ENCODE data around the gene SLC22A15. TPM values are rescaled to one million over a fixed set of nuclear protein-coding genes. Genes with fewer than 3 reads are reported as not detected.

The SLC22A15 gene
- total RNA-seq, 6 experiments from 2014 or later = 0.11 to 6.8 (median 2.3) TPM

DNA sequence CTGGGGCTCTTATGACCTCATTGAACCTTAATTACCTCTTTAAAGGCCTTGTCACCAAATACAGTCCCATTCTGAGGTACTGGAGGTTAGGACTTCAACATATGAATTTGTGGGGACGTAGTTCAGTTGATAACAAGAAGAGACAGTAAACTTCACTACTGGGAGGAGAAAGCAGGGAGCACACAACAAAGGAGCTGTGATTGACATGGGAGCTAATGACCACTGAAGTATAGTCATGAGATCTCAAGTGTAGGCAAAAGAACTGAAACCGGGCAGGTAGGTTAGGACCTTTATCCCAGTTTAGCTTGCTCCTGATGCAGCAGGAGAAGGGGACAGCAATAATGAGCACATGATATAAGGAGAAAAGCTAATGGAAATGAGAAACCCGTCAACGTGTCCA, 123.1 kb downstream of the SLC22A15 start:
- DNase-seq (no peak), ATAC-seq (no peak)
- no peaks in the 10 kb centered on the region for H3K4me1 ChIP-seq
- H3K36me3 ChIP-seq = no peaks in the 10 kb centered on the region
- H3K4me3 ChIP-seq = no peak overlapping the region
- TF ChIP-seq, protein P1, sequence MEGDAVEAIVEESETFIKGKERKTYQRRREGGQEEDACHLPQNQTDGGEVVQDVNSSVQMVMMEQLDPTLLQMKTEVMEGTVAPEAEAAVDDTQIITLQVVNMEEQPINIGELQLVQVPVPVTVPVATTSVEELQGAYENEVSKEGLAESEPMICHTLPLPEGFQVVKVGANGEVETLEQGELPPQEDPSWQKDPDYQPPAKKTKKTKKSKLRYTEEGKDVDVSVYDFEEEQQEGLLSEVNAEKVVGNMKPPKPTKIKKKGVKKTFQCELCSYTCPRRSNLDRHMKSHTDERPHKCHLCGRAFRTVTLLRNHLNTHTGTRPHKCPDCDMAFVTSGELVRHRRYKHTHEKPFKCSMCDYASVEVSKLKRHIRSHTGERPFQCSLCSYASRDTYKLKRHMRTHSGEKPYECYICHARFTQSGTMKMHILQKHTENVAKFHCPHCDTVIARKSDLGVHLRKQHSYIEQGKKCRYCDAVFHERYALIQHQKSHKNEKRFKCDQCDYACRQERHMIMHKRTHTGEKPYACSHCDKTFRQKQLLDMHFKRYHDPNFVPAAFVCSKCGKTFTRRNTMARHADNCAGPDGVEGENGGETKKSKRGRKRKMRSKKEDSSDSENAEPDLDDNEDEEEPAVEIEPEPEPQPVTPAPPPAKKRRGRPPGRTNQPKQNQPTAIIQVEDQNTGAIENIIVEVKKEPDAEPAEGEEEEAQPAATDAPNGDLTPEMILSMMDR (IDR thresholded peaks at IDR 0.05) = no peak
- no peak for TF ChIP-seq POLR2A (IDR thresholded peaks at IDR 0.05)
- intact Hi-C loops (cut with DNase I) = no loop called here
- H3K27ac ChIP-seq = no peak overlapping the region
- WGBS (ENCODE audit: insufficient coverage, low coverage, low lambda C conversion rate, missing lambda C conversion rate) = 91% methylated on average over 4 of the region's 4 CpGs
- H3K27me3 ChIP-seq = no peaks in the 10 kb centered on the region
- no peaks in the 10 kb centered on the region for H3K9me3 ChIP-seq

DNA sequence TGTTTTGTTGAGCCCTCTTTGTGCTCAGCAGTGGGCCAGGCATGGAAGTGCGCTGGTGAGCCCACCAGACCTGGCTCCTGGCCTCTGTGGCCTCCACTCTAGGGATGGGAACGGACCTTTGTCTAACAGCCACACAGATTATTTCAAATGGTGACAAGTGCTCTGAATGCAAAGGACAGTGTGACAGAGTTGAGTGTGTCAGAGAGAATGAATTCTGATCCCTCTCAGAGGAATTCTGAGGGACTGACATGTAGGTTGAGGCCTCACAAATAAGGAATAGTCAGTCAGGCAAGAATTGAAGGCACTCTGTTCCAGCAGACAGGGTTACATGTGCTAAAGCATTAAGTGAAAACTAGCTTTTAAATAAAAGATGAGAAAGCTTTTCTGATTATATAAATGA, 123.6 kb downstream of the SLC22A15 start:
- TF ChIP-seq, protein P1 (IDR thresholded peaks at IDR 0.05) = no peak
- no peak for TF ChIP-seq POLR2A (IDR thresholded peaks at IDR 0.05)
- no CpG with 5 or more reads among the region's 2 CpGs for WGBS (ENCODE audit: insufficient coverage, low coverage, low lambda C conversion rate, missing lambda C conversion rate)
- H3K27ac ChIP-seq = no peak overlapping the region
- H3K4me1 ChIP-seq = no peaks in the 10 kb centered on the region
- intact Hi-C loops (cut with DNase I) = no loop called here
- no peak overlapping the region for H3K4me3 ChIP-seq
- H3K9me3 ChIP-seq = no peaks in the 10 kb centered on the region
- DNase-seq = no peak
- H3K27me3 ChIP-seq = no peaks in the 10 kb centered on the region
- no peaks in the 10 kb centered on the region for H3K36me3 ChIP-seq
- ATAC-seq = no peak

DNA sequence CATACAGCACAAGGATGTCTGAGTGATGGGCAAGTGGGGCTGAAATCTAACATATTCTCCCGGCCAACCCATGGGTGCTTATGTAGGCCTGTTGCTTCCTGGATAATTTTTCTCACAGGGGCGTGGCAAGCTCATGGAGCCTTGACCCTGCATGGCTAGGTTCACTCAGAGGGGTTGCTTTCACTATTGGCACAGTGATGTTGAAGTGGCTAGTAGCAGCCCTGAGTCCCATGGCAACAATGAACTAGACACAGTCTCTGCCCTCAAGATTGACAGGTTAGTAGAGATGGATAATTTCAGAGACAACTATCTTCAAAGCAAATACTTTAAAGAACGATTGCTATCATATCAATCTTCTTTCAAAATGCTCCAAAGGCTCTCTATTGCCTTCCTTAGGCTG, 128.4 kb downstream of the SLC22A15 start:
- no peak overlapping the region for H3K4me3 ChIP-seq
- no peaks in the 10 kb centered on the region for H3K27me3 ChIP-seq
- H3K27ac ChIP-seq = no peak overlapping the region
- WGBS (ENCODE audit: insufficient coverage, low coverage, low lambda C conversion rate, missing lambda C conversion rate) = 74% methylated on average over 3 of the region's 3 CpGs
- TF ChIP-seq, protein P1 (IDR thresholded peaks at IDR 0.05) = no peak
- no peak for TF ChIP-seq POLR2A (IDR thresholded peaks at IDR 0.05)
- no peak for DNase-seq
- no peaks in the 10 kb centered on the region for H3K9me3 ChIP-seq
- intact Hi-C loops (cut with DNase I) = no loop called here
- no peaks in the 10 kb centered on the region for H3K36me3 ChIP-seq
- no peaks in the 10 kb centered on the region for H3K4me1 ChIP-seq
- peak in 1 of 4 donors; percentile 33 for ATAC-seq

DNA sequence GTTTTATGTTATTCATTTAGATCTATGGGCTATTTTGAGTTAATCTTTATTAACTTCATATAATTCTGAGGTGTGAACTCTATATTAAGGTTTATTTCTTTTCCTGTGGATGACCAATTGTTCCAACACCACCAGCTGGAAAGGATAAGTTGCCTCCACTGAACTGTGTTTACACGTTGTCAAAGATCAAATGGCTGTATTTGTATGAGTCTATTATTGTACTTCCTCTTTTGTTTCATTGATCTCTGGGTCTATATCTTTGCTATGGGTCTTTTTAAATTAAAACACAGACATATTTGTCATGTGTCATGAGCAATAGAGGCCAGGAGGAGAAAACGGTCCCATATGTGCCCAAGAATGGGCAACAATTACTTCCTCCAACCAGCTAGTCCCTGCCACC, 129.7 kb downstream of the SLC22A15 start:
- Histone ChIP-seq H3K36me3 (no peaks in the 10 kb centered on the region), H3K4me3 (no peak overlapping the region), H3K9me3 (no peaks in the 10 kb centered on the region), H3K27ac (no peak overlapping the region), H3K27me3 (no peaks in the 10 kb centered on the region), H3K4me1 (peaks cover 0 to 2% (median under 1%) of the 10 kb centered on the region in 4 donors)
- DNase-seq (no peak), ATAC-seq (peak in 1 of 4 donors; percentile 16)
- no peak for TF ChIP-seq POLR2A (IDR thresholded peaks at IDR 0.05)
- TF ChIP-seq, protein P1 (IDR thresholded peaks at IDR 0.05) = no peak
- intact Hi-C loops (cut with DNase I) = no loop called here
- 27% methylated on average over 2 of the region's 2 CpGs for WGBS (ENCODE audit: insufficient coverage, low coverage, low lambda C conversion rate, missing lambda C conversion rate)

DNA sequence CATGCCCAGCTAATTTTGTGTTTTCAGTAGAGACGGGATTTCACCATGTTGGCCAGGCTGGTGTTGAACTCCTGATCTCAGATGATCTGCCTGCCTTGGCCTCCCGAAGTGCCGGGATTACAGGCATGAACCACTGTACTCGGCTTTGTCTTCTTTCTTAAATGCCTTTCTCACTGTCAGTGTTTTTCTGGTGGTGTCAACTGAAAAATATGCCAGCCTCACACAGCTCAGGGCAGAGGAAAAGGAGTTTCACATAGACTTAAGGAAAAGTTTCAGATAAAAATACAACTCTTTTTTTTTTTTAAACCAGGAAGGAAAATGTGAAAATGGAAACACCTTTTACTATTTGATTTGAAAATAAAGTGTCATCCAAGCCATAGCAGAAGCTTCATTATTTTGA, 130.3 kb downstream of the SLC22A15 start:
- no peaks in the 10 kb centered on the region for H3K36me3 ChIP-seq
- no peak overlapping the region for H3K4me3 ChIP-seq
- DNase-seq (no peak), ATAC-seq (no peak)
- H3K27ac ChIP-seq = no peak overlapping the region
- H3K9me3 ChIP-seq = no peaks in the 10 kb centered on the region
- peaks cover 0 to 7% (median 4%) of the 10 kb centered on the region in 4 donors for H3K4me1 ChIP-seq
- TF ChIP-seq, protein P1 (IDR thresholded peaks at IDR 0.05) = no peak
- intact Hi-C loops (cut with DNase I) = no loop called here
- no peaks in the 10 kb centered on the region for H3K27me3 ChIP-seq
- WGBS (ENCODE audit: insufficient coverage, low coverage, low lambda C conversion rate, missing lambda C conversion rate) = 100% methylated on average over 4 of the region's 4 CpGs

Measured in right lobe of liver (tissue), 6 donors.